ENCODE measurements around the gene LIPC. TPM values are rescaled to one million over a fixed set of nuclear protein-coding genes. Genes with fewer than 3 reads are reported as not detected.

LIPC gene
- total and polyA plus RNA-seq, 9 of the 15 experiments (the other 6 are each of a cell fraction or from before 2014, with no cell fraction given), result 0.07 to 0.41 (median 0.11) TPM; not detected in 2

- CTCF ChIA-PET (ENCODE audit: low intra/inter-chr PET ratio), result no interaction called here
- Histone ChIP-seq H3K27ac (ENCODE audit: extremely low read depth, low read depth, low read length) (no peak overlapping the region), H3K27me3 (ENCODE audit: control insufficient read depth in 2 of 2, insufficient read depth in 2 of 2, low read length in 2 of 2) (no peaks in the 10 kb centered on the region), H3K9ac (ENCODE audit: insufficient read depth in 1 of 2, low read depth in 2 of 2, low read length in 2 of 2) (no peak overlapping the region), H3K4me2 (ENCODE audit: insufficient read depth, low read length) (no peak overlapping the region; the same call in 1 of the 2 replicates), H3K79me2 (ENCODE audit: control insufficient read depth, insufficient read depth, low read length) (no peaks in the 10 kb centered on the region), H3K9me3 (replicated peaks; ENCODE audit: control insufficient read depth, insufficient read depth, low read depth, low read length) (no peaks in the 10 kb centered on the region), H3K36me3 (ENCODE audit: control insufficient read depth, insufficient read depth, low read length) (no peaks in the 10 kb centered on the region), H4K20me1 (replicated peaks; ENCODE audit: control insufficient read depth, insufficient read depth, low read length) (no peaks in the 10 kb centered on the region), H2AFZ (ENCODE audit: low read depth, low read length) (peak overlapping the region; percentile 34; the same call in 1 of the 2 replicates), H3K9me1 (ENCODE audit: control insufficient read depth, insufficient read depth, low read length) (no peaks in the 10 kb centered on the region), H3K4me3 (no peak overlapping the region), H3K4me1 (replicated peaks in 1 of 2; ENCODE audit: control insufficient read depth in 2 of 2, insufficient read depth in 2 of 2, low read length in 2 of 2) (peaks cover 5 to 26% of the 10 kb centered on the region in 2 experiments; a peak in 4 of 5 replicates)
- DNase-seq (ENCODE audit: extremely low read depth in 1 of 4, low spot score in 3 of 4) (peak in 2 of 4 experiments; percentile 34 to 37), ATAC-seq (no peak), FAIRE-seq (no peak)
- BruUV-seq (replicated peaks), result no TSS peak
- in situ Hi-C loops (cut with MboI) (no loop called here), intact Hi-C loops (cut with micrococcal nuclease) (no loop called here)
- WGBS (ENCODE audit: insufficient coverage, low coverage, missing lambda C conversion rate), result 40% methylated on average over 7 of the region's 7 CpGs
- POLR2A ChIA-PET, result interaction anchor here (0.8 kb wide), 1 partner anchor 313 kb away, joined by 3 read pairs; the partner anchor contains the start of gene MINDY2
- TF ChIP-seq ZMIZ1 (IDR thresholded peaks at IDR 0.05; ENCODE audit: low read depth in 2 of 2, low read length in 2 of 2) (no peak), ETV1 (tag; conservative IDR thresholded peaks at IDR 0.05; ENCODE audit: low read depth) (no peak), MAFK (IDR thresholded peaks at IDR 0.05; ENCODE audit: low read length) (no peak), YBX1 (IDR thresholded peaks at IDR 0.05) (no peak), MEIS2 (IDR thresholded peaks at IDR 0.05; ENCODE audit: partially characterized antibody) (no peak), CBX1 (IDR thresholded peaks at IDR 0.05; ENCODE audit: low read depth) (no peak), ARHGAP35 (IDR thresholded peaks at IDR 0.05; ENCODE audit: partially characterized antibody) (no peak), TFAM (CRISPR knock-in tag; conservative IDR thresholded peaks at IDR 0.05) (no peak), ZNF778 (CRISPR knock-in tag; IDR thresholded peaks at IDR 0.05) (no peak), HDAC1 (IDR thresholded peaks at IDR 0.05) (no peak), MTA1 (IDR thresholded peaks at IDR 0.05; ENCODE audit: borderline replicate concordance) (no peak), SRSF1 (IDR thresholded peaks at IDR 0.05; ENCODE audit: low read depth, low read length) (no peak), SMARCE1 (IDR thresholded peaks at IDR 0.05) (peak; percentile 73; the same call in 1 of the 2 replicates), ZNF717 (CRISPR knock-in tag; IDR thresholded peaks at IDR 0.05) (no peak), ZNF354B (CRISPR knock-in tag; IDR thresholded peaks at IDR 0.05) (no peak)
- TF ChIP-seq, protein P1, sequence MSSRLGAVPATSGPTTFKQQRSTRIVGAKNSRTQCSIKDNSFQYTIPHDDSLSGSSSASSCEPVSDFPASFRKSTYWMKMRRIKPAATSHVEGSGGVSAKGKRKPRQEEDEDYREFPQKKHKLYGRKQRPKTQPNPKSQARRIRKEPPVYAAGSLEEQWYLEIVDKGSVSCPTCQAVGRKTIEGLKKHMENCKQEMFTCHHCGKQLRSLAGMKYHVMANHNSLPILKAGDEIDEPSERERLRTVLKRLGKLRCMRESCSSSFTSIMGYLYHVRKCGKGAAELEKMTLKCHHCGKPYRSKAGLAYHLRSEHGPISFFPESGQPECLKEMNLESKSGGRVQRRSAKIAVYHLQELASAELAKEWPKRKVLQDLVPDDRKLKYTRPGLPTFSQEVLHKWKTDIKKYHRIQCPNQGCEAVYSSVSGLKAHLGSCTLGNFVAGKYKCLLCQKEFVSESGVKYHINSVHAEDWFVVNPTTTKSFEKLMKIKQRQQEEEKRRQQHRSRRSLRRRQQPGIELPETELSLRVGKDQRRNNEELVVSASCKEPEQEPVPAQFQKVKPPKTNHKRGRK (tag; IDR thresholded peaks at IDR 0.05), result no peak
- TF ChIP-seq, protein P2, sequence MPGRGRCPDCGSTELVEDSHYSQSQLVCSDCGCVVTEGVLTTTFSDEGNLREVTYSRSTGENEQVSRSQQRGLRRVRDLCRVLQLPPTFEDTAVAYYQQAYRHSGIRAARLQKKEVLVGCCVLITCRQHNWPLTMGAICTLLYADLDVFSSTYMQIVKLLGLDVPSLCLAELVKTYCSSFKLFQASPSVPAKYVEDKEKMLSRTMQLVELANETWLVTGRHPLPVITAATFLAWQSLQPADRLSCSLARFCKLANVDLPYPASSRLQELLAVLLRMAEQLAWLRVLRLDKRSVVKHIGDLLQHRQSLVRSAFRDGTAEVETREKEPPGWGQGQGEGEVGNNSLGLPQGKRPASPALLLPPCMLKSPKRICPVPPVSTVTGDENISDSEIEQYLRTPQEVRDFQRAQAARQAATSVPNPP (IDR thresholded peaks at IDR 0.05; ENCODE audit: borderline replicate concordance, insufficient read depth, insufficient read length), result no peak
These were observed 25.7 kb downstream of the LIPC start for GRCh38 chr15:58457466-58457965.
